NCI-H2196 treated with DMSO at 0.1 percent for 48 hours (cell line): ENCODE results near the gene ANKRD45.
A peak's percentile ranks its signal among the peaks of the same experiment; 100 is the strongest.
"Not testable (repeated sequence)": the region's sequence is repeated elsewhere in the genome, so short reads cannot be mapped to it uniquely, and the experiment has no call there.

Source experiments
- DNase-seq: peaks from one replicate; lab custom pipeline; 2025; ENCODE audit not compliant: unreplicated experiment; lab: John Stamatoyannopoulos, UW

The ANKRD45 gene

GRCh38 chr1:173669491-173669941 lies at the start of gene ANKRD45:
Gene ANKRD45, minus strand, starts transcription at chr1:173669851. Its CDS starts 10,433 bp downstream, at chr1:173659418.
- DNase-seq = no peak

- DNase-seq = no peak
These were observed 47.6 kb upstream of the ANKRD45 start for GRCh38 chr1:173717238-173717637.

- no peak for DNase-seq
These were observed 45.8 kb upstream of the ANKRD45 start for GRCh38 chr1:173715538-173715844.

GRCh38 chr1:173714759-173715537 lies 45.3 kb upstream of the ANKRD45 start, which contains the start of gene KLHL20:
Gene KLHL20, plus strand, starts transcription at chr1:173714981. Its CDS starts 1,063 bp downstream, at chr1:173716044.
- DNase-seq = peak; percentile 76

- no peak for DNase-seq
These were observed 44.7 kb upstream of the ANKRD45 start for GRCh38 chr1:173714441-173714758.

- no peak for DNase-seq
These were observed 39.1 kb upstream of the ANKRD45 start for GRCh38 chr1:173708787-173709186.

GRCh38 chr1:173705117-173705516 lies 35.5 kb upstream of the ANKRD45 start:
- DNase-seq = no peak

GRCh38 chr1:173702736-173703135 lies 33.1 kb upstream of the ANKRD45 start:
- DNase-seq = no peak

GRCh38 chr1:173701299-173701698 lies 31.6 kb upstream of the ANKRD45 start:
- DNase-seq = not testable (repeated sequence)

- DNase-seq = no peak
These were observed 23.6 kb upstream of the ANKRD45 start for GRCh38 chr1:173693238-173693637.

GRCh38 chr1:173688300-173688699 lies 18.6 kb upstream of the ANKRD45 start:
- DNase-seq = no peak

- not testable (repeated sequence) for DNase-seq
These were observed 15.5 kb upstream of the ANKRD45 start for GRCh38 chr1:173685121-173685520.

- DNase-seq = not testable (repeated sequence)
These were observed 14.2 kb upstream of the ANKRD45 start for GRCh38 chr1:173683838-173684237.

GRCh38 chr1:173682184-173682583 lies 12.5 kb upstream of the ANKRD45 start:
- DNase-seq = no peak

- DNase-seq = not testable (repeated sequence)
These were observed 10.5 kb upstream of the ANKRD45 start for GRCh38 chr1:173680152-173680551.

- not testable (repeated sequence) for DNase-seq
These were observed 4.8 kb upstream of the ANKRD45 start for GRCh38 chr1:173674496-173674895.

GRCh38 chr1:173666646-173667045 lies 3.0 kb downstream of the ANKRD45 start:
- DNase-seq = no peak

GRCh38 chr1:173663159-173663558 lies 6.5 kb downstream of the ANKRD45 start:
- DNase-seq = no peak

GRCh38 chr1:173661763-173662162 lies 7.9 kb downstream of the ANKRD45 start:
- no peak for DNase-seq

GRCh38 chr1:173661271-173661670 lies 8.4 kb downstream of the ANKRD45 start:
- DNase-seq = no peak

GRCh38 chr1:173660306-173660705 lies 9.3 kb downstream of the ANKRD45 start:
- DNase-seq = no peak

GRCh38 chr1:173648880-173649605 lies 20.6 kb downstream of the ANKRD45 start:
- DNase-seq = no peak
